HG03108 (cell line): ENCODE data around the gene SLC9C1.

Experiments
- ATAC-seq: cut with Tn5 transposase; IDR thresholded peaks from one replicate; pipeline ENCODE4 v1.9.1; 2021; ENCODE audit warnings: moderate library complexity; ENCODE audit not compliant: unreplicated experiment

SLC9C1 gene

DNA sequence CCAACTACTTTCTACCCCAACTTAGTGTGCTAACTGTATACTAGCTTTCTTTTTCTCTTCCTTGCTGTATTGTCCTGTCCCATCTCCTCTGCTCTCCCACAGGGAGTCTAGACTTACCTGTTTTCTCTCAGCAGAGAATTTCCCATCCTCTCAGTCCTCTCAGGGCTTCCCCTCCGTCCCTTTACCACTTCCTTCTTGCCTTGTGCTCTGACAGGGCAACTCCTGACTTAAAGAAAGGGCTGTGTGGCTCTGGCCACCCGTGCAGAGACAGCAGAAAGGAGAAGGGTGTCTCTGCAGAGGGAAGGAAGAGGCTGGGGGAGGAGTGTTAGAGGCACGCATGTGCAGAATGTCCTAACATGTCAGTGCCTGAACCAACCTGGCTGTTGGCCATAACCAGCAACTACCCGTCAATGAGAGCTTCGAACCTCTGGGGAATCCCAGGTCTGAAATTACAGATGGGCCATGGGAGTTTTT is 161.0 kb downstream of the SLC9C1 start, which contains the start of gene GCSAM:
Gene GCSAM (minus strand): TSS at position 274 of the 474 bp plus-strand sequence. CDS start 128 bp downstream, at position 146.
- peak; percentile 68 for ATAC-seq

DNA sequence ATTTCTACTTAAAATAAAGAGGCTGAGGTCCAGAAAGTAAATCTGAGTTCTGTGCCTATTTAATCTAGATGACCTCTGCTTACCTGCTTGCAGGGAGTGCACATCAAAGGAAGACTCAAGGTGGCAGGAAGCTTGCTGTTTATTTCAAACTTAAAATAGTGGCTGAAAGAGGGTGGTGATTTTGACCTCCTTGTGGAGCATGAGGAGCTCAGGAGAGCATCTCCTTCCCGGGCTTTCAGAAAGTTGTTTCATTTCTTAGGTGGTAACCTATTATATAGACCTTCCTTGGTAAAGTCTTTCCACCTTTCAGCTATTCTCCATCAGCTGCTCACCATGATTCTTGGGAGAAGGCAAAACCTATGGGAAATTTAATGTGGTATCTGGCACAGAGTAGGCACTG is 161.5 kb downstream of the SLC9C1 start:
- no peak for ATAC-seq

DNA sequence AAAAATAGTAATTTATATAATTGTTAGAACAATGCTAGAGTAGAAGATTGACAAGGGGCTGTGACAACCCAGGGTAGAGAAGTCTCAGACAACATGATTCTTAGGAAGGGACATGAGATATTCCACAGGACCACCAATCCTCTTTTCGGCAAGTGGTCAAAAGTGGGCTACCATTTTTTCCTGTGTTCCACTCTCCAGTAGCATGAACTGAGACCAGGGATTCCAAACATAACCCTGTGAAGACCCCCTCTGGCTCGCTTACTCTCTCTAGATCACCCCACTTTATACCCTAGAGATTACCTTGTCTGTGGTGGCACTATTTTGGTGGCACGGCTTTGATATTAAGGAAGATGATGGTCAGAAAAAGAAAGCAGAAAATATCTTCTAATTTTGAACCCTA is 161.9 kb downstream of the SLC9C1 start:
- ATAC-seq = no peak

DNA sequence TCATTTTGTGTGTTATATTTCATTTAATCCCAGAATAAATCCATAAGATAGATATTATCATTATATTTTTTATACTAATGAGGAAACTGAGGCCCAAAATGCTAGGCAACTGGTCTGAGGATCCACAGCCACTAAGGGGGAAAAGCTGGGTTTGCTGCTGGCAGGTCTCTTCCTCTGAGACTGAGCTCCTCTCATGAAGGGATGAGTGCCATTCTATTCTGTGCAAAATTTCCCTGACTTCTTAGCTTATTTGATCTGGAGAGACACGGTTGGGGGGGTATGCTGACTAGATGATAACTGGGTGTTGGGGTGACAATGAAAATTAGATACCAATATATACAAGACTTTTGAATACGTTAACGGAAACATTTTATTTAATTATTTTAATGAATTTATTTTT is 162.9 kb downstream of the SLC9C1 start:
- no peak for ATAC-seq

DNA sequence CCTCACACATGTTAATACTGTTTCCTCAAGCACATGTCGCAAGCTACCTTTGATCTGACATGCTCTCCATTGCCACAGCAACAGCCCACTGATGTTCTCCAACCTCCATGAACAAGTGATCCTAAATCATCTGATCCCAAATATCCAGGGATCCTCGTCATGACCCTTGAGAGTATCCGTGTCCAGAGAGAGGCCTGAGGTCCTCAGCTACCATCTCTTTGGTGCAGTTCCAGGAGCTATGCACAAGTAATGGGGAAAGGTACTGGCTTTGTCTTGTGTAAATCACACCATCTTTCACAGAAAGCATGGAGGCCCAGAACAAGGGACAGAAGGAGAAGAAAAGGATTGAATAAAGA is 163.4 kb downstream of the SLC9C1 start:
- ATAC-seq = no peak

DNA sequence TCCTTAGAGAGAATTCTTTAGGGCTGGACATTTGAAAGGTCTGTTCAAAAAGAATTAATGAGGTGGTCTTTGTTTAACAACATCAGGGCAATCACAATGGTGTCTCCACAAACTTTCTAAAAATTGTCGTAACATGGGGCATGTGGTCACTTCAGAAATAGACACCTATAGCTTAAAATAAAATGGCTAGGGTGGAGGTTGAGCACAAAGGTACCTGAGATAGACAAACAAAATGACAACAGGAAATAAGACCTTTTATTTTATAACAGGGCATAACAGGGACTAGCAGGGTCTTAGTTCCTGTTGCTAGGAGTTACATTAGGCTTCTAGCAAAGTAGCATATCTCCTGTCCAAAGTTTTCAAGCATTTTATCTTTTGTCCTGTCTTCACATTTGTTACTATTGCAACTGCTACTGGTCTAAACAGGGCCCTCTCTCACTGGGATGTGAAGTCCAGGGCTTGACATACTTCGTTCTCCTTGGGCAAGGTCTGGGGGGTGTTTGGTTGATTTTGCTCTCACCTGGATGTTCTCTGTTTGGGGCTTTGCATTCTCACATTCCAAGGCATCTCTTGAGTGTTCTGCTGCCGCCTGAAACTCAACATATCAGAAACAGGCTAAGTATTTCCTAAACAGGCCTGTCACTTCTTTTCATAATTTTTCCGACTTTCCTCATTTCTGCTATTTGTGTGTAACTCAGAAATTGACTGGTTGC is 163.9 kb downstream of the SLC9C1 start:
- no peak for ATAC-seq

DNA sequence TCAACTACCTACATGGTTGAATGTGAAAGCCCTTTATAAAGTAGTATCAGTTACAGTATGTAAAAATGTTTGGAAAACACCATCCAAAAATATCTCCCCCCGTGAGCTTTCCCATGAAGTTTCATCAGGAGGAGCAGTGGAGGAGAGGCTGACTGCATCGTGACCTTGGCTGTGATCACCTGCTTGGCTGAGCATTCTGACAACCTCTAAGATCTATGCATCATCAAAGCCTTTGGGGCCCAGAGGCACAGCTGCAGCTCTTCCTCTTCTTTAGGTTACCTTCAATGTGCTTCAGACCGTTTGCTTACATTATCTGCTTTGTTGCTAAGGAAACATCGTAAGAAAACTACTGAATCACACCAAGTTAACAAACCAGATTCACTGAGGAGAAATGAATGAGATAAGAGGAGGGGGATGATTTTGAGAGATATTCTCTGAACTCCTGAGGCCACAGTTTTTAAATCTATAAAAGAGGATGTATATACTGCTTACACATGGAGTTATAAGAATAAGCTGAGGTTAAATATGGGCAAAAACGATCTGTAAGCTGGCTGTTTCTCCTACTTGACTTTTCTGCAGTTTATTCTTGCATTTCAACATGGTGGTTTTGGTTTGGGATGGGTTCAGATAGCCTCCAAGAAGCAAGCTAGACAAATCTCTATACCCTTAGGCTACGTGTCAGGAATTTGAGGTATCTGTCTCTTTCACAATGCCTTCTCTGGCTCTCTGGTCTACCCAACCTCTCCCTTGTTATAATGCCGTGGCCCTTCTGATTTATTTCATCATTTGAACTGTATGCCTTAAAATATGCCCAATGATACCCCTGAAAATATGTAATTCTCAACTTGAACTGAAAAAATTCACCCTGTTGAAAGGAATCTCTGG is 164.9 kb downstream of the SLC9C1 start:
- ATAC-seq = peak; percentile 38

DNA sequence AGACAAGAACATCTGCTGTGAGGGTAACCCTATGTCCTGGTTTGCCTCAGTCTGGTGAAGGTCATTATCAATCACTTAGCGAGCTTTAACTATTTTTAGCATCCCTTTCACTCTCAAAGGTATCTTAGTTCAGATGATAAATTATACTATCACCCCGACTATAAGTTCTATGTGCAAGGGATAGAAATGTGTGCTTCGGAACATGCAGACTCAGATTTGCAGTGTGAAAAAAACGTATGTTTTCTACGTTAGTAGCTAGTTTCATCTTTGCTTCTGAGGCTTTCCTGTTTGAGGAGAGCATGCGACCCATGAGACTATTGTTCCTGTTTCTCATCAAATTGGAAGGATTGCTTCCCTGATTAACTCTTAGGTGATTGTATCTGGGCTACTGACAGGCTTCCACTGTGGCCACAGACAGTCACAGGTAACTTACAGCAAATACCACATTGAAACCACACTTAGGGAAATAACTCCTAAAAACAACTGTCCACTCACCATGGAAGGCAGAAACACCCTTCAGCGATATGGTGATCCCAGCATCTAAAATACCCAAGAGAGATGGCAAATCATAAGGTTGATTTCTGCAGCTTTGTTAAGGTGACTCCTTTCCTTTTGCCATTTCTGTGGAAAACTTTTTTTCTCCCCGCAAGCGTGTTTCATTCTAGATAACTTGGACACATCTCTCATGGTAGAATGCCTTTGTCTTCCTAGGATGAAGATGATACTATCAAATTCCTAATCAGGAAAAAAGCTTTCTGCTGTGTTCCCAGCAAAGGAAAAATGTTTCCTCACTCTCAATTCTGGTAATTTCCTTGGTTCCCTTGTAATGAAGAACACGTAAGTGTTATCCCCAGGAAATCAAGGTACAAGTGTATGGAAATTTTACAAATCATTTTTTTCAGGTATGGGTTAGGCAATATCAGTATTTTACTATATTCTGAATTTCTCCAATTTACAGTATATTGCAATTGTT is 166.2 kb downstream of the SLC9C1 start:
- ATAC-seq = no peak

DNA sequence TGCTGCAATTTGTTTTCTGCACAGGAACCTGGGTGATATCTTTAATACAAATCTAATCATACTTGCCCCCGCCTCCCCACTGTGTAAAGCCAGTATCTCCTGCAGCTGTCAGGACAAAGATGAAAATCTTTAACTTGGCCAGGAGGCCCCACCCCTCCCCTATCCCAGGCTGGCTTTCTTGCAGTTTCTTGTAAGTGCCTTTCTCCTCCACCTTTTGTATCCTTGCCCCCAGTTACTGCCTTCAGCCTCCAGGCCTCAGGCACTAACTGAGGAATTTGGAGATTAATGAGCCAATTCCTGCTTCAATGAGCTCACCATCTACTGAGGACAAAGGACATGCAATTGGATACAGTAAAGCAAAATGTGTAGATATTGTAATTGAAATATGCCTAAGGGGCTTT is 167.5 kb downstream of the SLC9C1 start:
- no peak for ATAC-seq

DNA sequence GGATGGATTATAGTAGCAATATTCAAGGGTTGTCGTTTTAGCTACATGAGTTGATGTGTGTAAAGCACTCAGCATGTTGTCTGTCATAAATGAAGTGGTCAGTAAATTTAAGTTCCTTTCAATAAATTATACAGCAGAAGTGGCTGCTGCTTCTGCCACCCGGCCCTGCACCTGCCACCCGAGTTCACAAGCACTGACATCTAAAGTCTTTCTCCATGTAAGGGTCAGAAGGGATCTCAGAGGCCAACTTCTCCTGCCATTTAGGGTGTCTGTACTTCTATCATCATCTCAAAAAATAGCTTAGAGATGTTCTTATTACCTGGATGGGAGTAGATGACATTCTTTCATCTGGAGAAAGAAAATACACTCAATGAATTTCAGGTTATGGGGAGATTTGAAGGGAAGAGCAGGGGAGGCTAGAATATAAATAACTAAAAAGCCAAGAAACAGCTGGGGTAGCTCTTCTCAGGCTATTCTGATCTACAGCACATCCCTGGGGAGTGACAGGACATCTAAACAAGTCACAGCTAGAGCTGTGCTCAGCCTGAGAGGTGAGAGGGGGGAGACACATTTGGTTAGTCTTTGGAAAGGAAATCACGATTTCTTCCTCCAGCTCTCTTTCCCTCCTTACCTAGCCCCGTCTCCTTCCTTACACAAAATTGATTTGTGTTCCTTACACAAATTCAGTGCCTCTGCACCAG is 169.0 kb downstream of the SLC9C1 start:
- no peak for ATAC-seq

DNA sequence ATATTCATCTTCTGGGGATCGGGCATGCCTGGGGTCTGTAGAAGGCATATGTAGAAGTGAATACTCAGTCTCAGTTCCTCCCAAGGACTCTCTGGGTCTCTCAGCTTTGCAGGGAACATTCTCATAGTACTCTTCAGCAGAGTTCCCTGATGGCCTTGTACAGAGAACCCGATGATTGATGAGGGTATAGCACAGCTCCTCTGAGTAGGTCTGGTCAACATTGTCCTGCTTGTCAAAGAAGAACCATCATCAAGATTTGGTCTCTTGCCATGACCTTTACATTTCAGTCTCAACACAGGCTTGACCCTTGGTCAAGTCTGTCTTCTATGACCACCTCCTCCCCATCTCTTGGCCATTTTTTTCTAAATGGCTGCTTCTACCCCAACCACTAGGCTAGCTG is 170.5 kb downstream of the SLC9C1 start:
- ATAC-seq = peak; percentile 25

DNA sequence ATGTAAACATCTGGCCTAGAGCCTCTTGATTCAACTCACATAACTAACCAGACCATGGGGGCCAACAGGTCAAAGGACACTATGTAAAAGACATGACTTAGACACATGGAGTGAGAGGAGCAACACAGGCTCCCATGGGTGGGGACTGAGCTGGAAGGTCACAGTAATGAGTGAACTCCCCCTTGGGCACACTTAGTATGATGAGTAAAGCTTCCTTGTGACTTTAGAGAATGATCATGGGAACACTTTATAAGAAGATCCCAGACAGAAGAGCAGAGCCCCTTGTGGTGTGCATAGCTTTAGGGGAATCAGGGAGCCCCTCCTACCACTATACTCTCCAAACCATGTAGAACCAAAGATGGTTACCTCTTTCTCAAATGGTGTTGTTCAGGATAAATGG is 171.1 kb downstream of the SLC9C1 start:
- no peak for ATAC-seq

DNA sequence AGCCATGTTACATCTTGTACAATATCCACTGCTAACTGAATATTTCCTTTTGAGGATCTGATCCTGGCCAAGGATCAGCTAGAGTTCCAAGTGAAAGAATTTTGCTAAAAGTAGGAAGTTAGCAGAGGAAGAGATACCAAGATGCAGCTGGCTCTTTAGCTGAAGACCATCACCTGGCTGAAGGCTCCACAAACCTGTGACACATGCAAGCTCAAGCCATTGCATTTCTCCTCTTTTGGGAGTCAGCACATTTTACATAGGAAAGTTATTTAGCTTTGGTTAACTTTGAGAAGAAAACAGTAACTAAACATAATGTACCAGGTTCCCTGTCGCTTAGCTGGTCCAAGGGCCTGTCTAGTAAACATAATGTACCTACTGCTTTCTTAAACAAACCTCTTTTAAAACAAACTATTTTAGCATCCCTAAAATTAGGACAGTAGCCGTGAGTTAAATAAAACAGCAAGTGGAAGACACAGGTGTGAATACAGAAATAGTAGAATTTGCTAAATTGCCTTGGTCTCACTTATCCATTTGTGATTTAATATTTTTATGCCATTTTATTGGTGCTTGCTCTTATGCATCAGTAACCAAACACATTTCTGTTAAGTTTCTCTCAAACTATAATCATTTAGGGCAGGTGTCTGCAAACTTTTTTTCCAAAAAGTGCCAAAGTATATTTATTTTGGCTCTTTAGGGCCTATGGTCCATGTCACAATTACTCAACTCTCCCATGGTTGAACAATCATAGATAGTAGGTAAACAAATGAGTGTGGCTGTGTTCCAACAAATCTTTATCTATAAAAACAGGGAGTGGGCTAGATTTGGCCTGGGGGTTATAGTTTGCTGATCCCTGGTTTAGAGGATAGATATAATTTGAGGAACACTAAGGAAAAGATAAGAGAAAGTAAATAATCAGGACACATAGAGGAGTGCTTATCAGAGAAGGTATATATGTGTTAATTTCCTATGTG is 172.2 kb downstream of the SLC9C1 start:
- no peak for ATAC-seq

DNA sequence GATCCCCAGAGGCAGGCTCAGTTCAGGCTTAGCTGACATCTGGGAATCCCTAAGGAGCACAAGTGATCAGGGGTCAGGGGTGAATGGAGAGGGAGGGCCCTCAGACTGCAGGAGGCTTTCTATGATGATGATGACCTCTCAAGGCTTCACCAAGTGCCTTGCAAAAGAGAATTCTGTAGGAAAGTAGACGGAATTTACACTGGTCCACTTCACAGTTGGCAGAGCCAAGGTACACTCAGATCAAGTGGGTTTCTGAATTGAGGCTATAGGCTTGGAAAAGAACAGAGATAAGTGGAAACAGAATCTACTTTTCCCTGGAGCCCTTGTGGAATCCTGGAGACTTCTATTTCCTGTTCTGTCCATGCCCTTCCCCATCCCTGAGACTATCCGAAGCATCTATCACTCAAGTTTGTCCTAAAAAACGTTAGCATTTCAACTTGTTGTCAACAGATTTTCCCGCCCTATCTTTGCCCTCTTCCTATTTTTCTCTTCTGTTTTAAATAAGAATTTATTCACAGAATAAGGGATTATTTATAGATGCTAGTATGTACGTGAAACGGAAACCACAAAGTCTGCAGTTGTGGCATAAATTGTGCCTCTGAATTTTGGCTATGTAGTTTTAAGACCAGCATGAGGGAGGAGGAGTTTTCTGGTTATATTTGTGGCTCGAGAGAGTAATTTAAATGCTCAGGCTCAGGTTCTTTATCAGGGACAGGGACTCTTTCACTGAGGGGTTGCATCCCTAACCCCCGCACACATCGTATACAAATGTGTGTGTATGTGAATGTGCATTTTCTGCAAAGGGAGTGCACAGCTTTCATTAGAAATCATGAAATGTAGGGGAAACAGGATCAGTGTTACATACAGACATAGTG is 173.8 kb downstream of the SLC9C1 start:
- no peak for ATAC-seq

DNA sequence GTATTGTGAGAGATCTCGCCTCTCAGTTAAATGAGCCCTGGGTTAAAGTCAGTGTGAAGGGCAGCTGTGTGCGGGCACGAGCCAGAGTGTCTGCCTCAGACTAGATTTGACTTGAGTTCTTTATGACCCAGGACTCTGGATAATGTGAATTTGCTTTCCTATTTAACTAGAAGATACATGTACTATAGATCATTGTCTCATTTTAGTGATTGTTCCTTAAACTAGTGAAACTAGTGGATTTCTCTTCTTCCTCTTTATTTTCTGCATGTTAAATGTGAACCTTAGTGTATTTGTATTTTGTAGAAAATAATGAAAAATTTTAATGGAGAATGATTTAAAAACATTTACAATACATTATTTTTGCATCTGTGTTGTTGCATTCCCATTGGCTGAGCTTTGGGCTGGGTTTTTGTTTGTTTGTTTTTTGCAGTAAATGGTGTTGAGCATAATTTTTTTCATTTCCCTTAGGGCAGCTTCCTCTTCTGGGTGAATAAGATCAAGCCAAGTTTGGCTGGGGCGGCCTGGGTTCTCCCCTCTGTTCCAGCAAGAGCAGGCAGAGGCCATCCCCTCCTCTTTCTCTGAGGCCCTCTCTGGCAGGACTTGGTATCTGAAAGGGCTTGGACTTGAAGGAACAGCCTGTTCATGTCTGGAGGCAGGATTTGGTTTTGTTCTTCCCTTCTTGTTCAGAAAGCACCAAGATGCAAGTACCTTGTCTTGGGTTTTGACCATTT is 176.0 kb downstream of the SLC9C1 start:
- no peak for ATAC-seq

DNA sequence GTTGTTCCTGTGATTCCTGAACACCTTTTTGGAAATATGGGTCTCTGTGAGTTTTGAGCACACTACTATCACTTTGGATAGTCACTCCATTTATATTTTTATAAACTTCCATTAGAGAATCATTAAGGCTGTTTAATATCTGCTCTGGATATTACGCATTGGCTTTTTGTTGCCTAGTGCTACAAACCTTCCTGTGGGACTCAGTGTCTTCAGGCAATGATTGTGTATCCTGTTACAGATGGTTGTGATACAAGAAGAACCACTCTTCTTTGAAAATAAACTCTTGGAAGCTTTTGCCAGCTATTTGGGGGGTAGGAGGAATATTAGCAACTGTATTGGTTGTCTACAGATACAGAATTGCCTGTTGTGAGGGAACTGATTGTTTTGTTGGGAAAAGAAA is 176.6 kb downstream of the SLC9C1 start:
- ATAC-seq = no peak

DNA sequence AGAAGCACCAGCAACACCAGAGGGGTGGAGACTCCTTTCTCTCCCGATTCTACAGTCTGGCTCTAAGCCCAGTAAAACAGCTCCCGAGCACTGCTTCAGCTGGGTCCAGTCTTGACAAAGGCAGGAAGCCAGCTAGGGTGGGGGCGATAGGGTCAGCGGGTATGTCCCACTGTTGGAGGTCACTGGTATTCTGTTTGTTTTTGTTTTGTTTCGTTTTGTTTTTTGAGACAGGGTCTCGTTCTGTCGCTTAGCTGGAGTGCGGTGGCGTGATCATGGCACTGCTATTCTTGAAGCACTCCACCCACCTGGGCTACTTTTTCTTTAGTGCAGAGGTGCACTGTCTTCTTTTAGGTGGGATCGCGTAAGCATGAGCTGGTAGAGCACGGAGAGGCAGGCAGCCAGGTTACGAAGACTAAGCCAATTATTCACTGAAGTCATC is 177.2 kb downstream of the SLC9C1 start:
- ATAC-seq = no peak
